HCT116 (cell line): Measurements from ENCODE around the gene ZNF319. TPM values are rescaled to one million over a fixed set of nuclear protein-coding genes. Genes with fewer than 3 reads are reported as not detected.

Source experiments
- ATAC-seq: fragments of 200-7000 bp; cut with Tn5 transposase; 2 replicates; pipeline ENCODE4 v1.9.1; 2020; ENCODE audit warnings: mild to moderate bottlenecking, moderate library complexity
- BruUV-seq: library from RNA; stranded (reverse); fragments of 400-500 nt; replicated peaks from 2 replicates; lab custom pipeline; 2021; lab: Mats Ljungman, UMichigan
- CTCF ChIA-PET: fragments of 300-600 bp; sonication (Branson Sonifier 250); formaldehyde crosslinking; loops from one replicate; lab custom pipeline; 2021; ENCODE audit warnings: antibody characterized with exemption; lab: Charles Lee
- POLR2A ChIA-PET: fragments of 300-600, 350-600 bp; sonication (Branson Sonifier 250); formaldehyde crosslinking; loops from one replicate; lab custom pipeline; 2021; ENCODE audit warnings: antibody characterized with exemption; lab: Charles Lee
- RAD21 ChIA-PET, 2 experiments: fragments of 300-600 bp; sonication (Branson Sonifier 250); formaldehyde crosslinking; loops; one replicate each; lab custom pipeline; 2023; ENCODE audit warnings: low total read pairs in 2 of 2; ENCODE audit not compliant: uncharacterized antibody in 2 of 2, unreplicated experiment in 2 of 2, low non-redundant PET in 1 of 2; lab: Charles Lee
- DNase-seq: peaks from one replicate; pipeline ENCODE4 v3.0.0-alpha.2; 2010; ENCODE audit warnings: low read depth, low spot score
- H2AFZ ChIP-seq: fragments of 200-600 bp; shearing (Covaris generic), sonication (generic); 2 replicates; pipeline ENCODE4 v1.6.1; 2017; ENCODE audit warnings: low read depth, mixed run types, mixed read lengths, antibody characterized with exemption, low read length; ENCODE audit not compliant: poor library complexity, severe bottlenecking
- H3K27ac ChIP-seq: 2 replicates; pipeline ENCODE4 v1.5.1; 2012; ENCODE audit warnings: low read depth, low read length
- H3K27me3 ChIP-seq: fragments of 200-600 bp; sonication (generic); 2 replicates; pipeline ENCODE4 v1.6.1; 2016; ENCODE audit warnings: mixed run types, low read length, mixed read lengths; ENCODE audit not compliant: insufficient read depth
- H3K36me3 ChIP-seq, 2 experiments: fragments of 200-500 bp in 1 of 2; fragments of 200-600 bp in 1 of 2; sonication (Bioruptor generic) in 1 of 2; sonication (generic) in 1 of 2; 2 replicates each; pipeline versions ENCODE4 v1.5.1 to v1.6.1; 2014 to 2016; ENCODE audit warnings: low read length in 2 of 2, inconsistent platforms in 1 of 2, mixed read lengths in 1 of 2, mixed run types in 1 of 2; ENCODE audit not compliant: insufficient read depth in 2 of 2, control insufficient read depth in 1 of 2
- H3K4me1 ChIP-seq, 2 experiments: fragments of 200-600 bp in 1 of 2; sonication (generic) in 1 of 2; 2 replicates each; pipeline versions ENCODE4 v1.5.1 to v1.6.1; 2012 to 2017; ENCODE audit warnings: low read length in 2 of 2, inconsistent platforms in 1 of 2, mild to moderate bottlenecking in 1 of 2, mixed read lengths in 1 of 2, mixed run types in 1 of 2, moderate library complexity in 1 of 2; ENCODE audit not compliant: insufficient read depth in 2 of 2, control insufficient read depth in 1 of 2
- H3K4me2 ChIP-seq: fragments of 200-600 bp; sonication (generic); 2 replicates; pipeline ENCODE4 v1.6.1; 2017; ENCODE audit warnings: mixed run types, low read length, mixed read lengths
- H3K4me3 ChIP-seq, 2 experiments: fragments of 200-600 bp in 1 of 2; sonication (generic) in 1 of 2; replicated peaks in 1 of 2; 2 replicates each; pipeline ENCODE4 v1.5.1; 2011 to 2016; ENCODE audit warnings: low read length in 2 of 2, control low read depth in 1 of 2, low read depth in 1 of 2, mild to moderate bottlenecking in 1 of 2, mixed read lengths in 1 of 2, mixed run types in 1 of 2
- H3K79me2 ChIP-seq: fragments of 200-600 bp; sonication (generic); 2 replicates; pipeline ENCODE4 v1.6.1; 2017; ENCODE audit warnings: mild to moderate bottlenecking, mixed run types, low read length, moderate library complexity, mixed read lengths; ENCODE audit not compliant: insufficient read depth
- H3K9ac ChIP-seq: fragments of 200-600 bp; sonication (generic); 2 replicates; pipeline ENCODE4 v1.6.1; 2016; ENCODE audit warnings: low read length, mixed read lengths
- H3K9me2 ChIP-seq: fragments of 200-600 bp; sonication (generic), shearing (Covaris generic); 2 replicates; pipeline ENCODE4 v1.6.1; 2017; ENCODE audit warnings: mixed run types, mild to moderate bottlenecking, moderate library complexity; ENCODE audit not compliant: insufficient read depth
- H3K9me3 ChIP-seq, 2 experiments: fragments of 200-500 bp in 1 of 2; fragments of 200-600 bp in 1 of 2; sonication (Bioruptor generic) in 1 of 2; sonication (generic) in 1 of 2; 2 replicates each; pipeline ENCODE4 v1.6.1; 2014 to 2017; ENCODE audit warnings: low read length in 2 of 2, mixed read lengths in 2 of 2, inconsistent platforms in 1 of 2, low read depth in 1 of 2, mild to moderate bottlenecking in 1 of 2, mixed run types in 1 of 2, moderate library complexity in 1 of 2; ENCODE audit not compliant: control insufficient read depth in 1 of 2, insufficient read depth in 1 of 2
- H4K20me1 ChIP-seq: fragments of 200-600 bp; sonication (generic), shearing (Covaris generic); 2 replicates; pipeline ENCODE4 v1.6.1; 2017; ENCODE audit warnings: mixed run types, mild to moderate bottlenecking, moderate library complexity; ENCODE audit not compliant: insufficient read depth
- EGR1 ChIP-seq: IDR thresholded peaks from 2 replicates; pipeline ENCODE4 v1.6.1; 2012; ENCODE audit warnings: low read depth
- EZH2phosphoT487 ChIP-seq: fragments of 200-600 bp; IDR thresholded peaks from 2 replicates; pipeline ENCODE4 v1.6.1; 2018; ENCODE audit warnings: antibody characterized with exemption, borderline replicate concordance
- SRF ChIP-seq: IDR thresholded peaks from 2 replicates; pipeline ENCODE4 v1.6.1; 2012; ENCODE audit warnings: low read depth
- YY1 ChIP-seq: IDR thresholded peaks from 2 replicates; pipeline ENCODE4 v1.6.1; 2011; ENCODE audit warnings: low read length, low read depth, moderate library complexity, mild to moderate bottlenecking; ENCODE audit not compliant: insufficient replicate concordance; ENCODE audit errors: extremely low read depth
- ZFX ChIP-seq: fragments of 450-650 bp; IDR thresholded peaks from 2 replicates; pipeline ENCODE4 v1.6.1; 2017
- ZNF274 ChIP-seq: fragments of 200-500 bp; sonication (Bioruptor generic); IDR thresholded peaks from 2 replicates; pipeline ENCODE4 v1.6.1; 2014; ENCODE audit warnings: mild to moderate bottlenecking, low read depth, low read length, inconsistent platforms
- intact Hi-C: fragments of 100-400 bp; cut with micrococcal nuclease; formaldehyde crosslinking; loops from 2 replicates; pipeline ENCODE4 v1.10.0; 2022
- total RNA-seq: library from RNA; stranded (reverse); gene quantifications from one replicate; pipeline ENCODE4 v1.2.1, GENCODE V29; 2021; ENCODE audit not compliant: unreplicated experiment
- TF ChIP-seq, protein P1 (sequence below), 3 experiments: fragments of 200-600 bp in 1 of 3; sonication (generic) in 1 of 3; IDR thresholded peaks in 2 of 3; conservative IDR thresholded peaks in 1 of 3; 2 replicates each; pipeline ENCODE4 v1.5.1; 2012 to 2017; ENCODE audit warnings: low read depth in 2 of 3, low read length in 2 of 3, antibody characterized with exemption in 1 of 3, borderline replicate concordance in 1 of 3, control low read depth in 1 of 3, mild to moderate bottlenecking in 1 of 3, mixed read lengths in 1 of 3, mixed run types in 1 of 3, moderate library complexity in 1 of 3; ENCODE audit not compliant: insufficient read depth in 1 of 3
- TF ChIP-seq, protein P2 (sequence below): IDR thresholded peaks from 2 replicates; pipeline ENCODE4 v1.6.1; 2012

Gene ZNF319
- total RNA-seq, 1 experiment from 2014 or later: 7.1 TPM

DNA sequence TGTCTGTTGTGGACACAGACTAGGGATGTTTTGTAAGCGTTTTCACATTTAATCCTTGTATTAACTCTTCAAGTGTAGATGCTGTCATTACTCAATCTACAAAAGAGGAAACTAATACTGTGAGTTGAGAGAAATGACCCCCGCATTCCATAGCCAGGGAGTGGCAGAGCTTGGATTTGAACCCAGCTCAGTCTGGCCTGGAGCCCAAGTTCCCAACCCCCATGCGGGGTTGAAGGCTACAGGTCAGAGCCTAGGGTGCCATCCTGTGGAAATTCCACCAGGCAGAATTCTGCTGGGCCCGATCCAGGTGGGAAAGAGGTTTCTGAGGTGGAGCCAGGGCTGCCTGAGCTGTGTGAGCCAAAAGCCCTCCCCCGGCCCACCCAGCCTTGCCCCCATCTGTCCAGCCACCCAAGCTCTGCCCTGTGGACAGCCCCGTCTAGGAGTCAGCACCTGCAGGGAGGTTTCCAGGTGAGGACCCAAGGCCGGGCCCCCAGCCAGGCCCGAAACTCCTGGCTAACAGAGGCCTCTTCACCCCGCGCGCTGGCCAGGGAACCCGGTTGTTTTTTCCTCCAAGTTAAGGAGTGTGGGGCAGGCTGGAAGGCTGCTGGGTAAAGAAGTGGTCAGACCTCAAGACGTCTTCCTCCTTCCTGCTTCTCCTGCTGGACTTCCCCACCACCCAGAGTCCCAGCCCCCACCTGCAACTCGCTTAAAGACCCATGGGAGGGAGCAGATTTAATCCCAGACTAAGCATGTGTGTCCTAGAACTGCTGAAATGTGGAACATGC lies 30.7 kb upstream of the ZNF319 start:
- intact Hi-C loops: no loop called here
- Histone ChIP-seq H3K4me3 (no peak overlapping the region), H3K36me3 (no peaks in the 10 kb centered on the region), H2AFZ (no peak overlapping the region), H3K9me3 (no peaks in the 10 kb centered on the region), H3K27me3 (no peaks in the 10 kb centered on the region), H3K4me2 (no peak overlapping the region), H3K27ac (no peak overlapping the region), H3K9me2 (no peaks in the 10 kb centered on the region), H3K9ac (no peak overlapping the region), H3K79me2 (peaks cover 41% of the 10 kb centered on the region; the same call in 1 of the 2 replicates), H4K20me1 (no peaks in the 10 kb centered on the region), H3K4me1 (peaks cover 12 to 25% of the 10 kb centered on the region in 2 experiments)
- TF ChIP-seq EGR1: no peak
- no peak for TF ChIP-seq YY1
- TF ChIP-seq SRF: no peak
- TF ChIP-seq, protein P1, sequence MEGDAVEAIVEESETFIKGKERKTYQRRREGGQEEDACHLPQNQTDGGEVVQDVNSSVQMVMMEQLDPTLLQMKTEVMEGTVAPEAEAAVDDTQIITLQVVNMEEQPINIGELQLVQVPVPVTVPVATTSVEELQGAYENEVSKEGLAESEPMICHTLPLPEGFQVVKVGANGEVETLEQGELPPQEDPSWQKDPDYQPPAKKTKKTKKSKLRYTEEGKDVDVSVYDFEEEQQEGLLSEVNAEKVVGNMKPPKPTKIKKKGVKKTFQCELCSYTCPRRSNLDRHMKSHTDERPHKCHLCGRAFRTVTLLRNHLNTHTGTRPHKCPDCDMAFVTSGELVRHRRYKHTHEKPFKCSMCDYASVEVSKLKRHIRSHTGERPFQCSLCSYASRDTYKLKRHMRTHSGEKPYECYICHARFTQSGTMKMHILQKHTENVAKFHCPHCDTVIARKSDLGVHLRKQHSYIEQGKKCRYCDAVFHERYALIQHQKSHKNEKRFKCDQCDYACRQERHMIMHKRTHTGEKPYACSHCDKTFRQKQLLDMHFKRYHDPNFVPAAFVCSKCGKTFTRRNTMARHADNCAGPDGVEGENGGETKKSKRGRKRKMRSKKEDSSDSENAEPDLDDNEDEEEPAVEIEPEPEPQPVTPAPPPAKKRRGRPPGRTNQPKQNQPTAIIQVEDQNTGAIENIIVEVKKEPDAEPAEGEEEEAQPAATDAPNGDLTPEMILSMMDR (IDR thresholded peaks at IDR 0.05 in 2 of 3, conservative IDR thresholded peaks at IDR 0.05 in 1 of 3; ENCODE audit: borderline replicate concordance in 1 of 3, insufficient read depth in 1 of 3, low read depth in 2 of 3, low read length in 2 of 3): no peak
- no peak for TF ChIP-seq EZH2phosphoT487
- TF ChIP-seq ZNF274: no peak
- TF ChIP-seq ZFX: no peak
- TF ChIP-seq, protein P2, sequence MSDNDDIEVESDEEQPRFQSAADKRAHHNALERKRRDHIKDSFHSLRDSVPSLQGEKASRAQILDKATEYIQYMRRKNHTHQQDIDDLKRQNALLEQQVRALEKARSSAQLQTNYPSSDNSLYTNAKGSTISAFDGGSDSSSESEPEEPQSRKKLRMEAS: no peak
- ChIA-PET POLR2A (no interaction called here), RAD21 (no interaction called here), CTCF (no interaction called here)
- no peak for DNase-seq
- no peak for ATAC-seq
- no TSS peak for BruUV-seq
